ENCODE data around the gene GFAP.

Gene GFAP

GRCh38 chr17:44931376-44931775 is 16.1 kb upstream of the GFAP start:
- DNase-seq (ENCODE audit: low read depth): no peak

- no peak for DNase-seq (ENCODE audit: low read depth)
Observed at GRCh38 chr17:44930667-44931066, 15.4 kb upstream of the GFAP start.

GRCh38 chr17:44928950-44929720 is 13.8 kb upstream of the GFAP start:
- DNase-seq (ENCODE audit: low read depth): no peak

- DNase-seq (ENCODE audit: low read depth): no peak
Observed at GRCh38 chr17:44928136-44928535, 12.8 kb upstream of the GFAP start.

- no peak for DNase-seq (ENCODE audit: low read depth)
Observed at GRCh38 chr17:44927696-44928095, 12.4 kb upstream of the GFAP start.

- no peak for DNase-seq (ENCODE audit: low read depth)
Observed at GRCh38 chr17:44926821-44927525, 11.7 kb upstream of the GFAP start.

- DNase-seq (ENCODE audit: low read depth): no peak
Observed at GRCh38 chr17:44925731-44926697, 10.7 kb upstream of the GFAP start.

- no peak for DNase-seq (ENCODE audit: low read depth)
Observed at GRCh38 chr17:44924107-44924544, 8.8 kb upstream of the GFAP start.

- no peak for DNase-seq (ENCODE audit: low read depth)
Observed at GRCh38 chr17:44922746-44923470, 7.6 kb upstream of the GFAP start.

GRCh38 chr17:44922136-44922535 is 6.8 kb upstream of the GFAP start:
- DNase-seq (ENCODE audit: low read depth): no peak

GRCh38 chr17:44921122-44921882 is 6.0 kb upstream of the GFAP start:
- DNase-seq (ENCODE audit: low read depth): no peak

GRCh38 chr17:44920565-44920940 is 5.3 kb upstream of the GFAP start:
- no peak for DNase-seq (ENCODE audit: low read depth)

GRCh38 chr17:44919885-44920564 is 4.7 kb upstream of the GFAP start:
- no peak for DNase-seq (ENCODE audit: low read depth)

- no peak for DNase-seq (ENCODE audit: low read depth)
Observed at GRCh38 chr17:44919411-44919810, 4.1 kb upstream of the GFAP start.

GRCh38 chr17:44918006-44918405 is 2.7 kb upstream of the GFAP start:
- no peak for DNase-seq (ENCODE audit: low read depth)

- no peak for DNase-seq (ENCODE audit: low read depth)
Observed at GRCh38 chr17:44917456-44917855, 2.2 kb upstream of the GFAP start.

GRCh38 chr17:44916781-44917241 is 1.5 kb upstream of the GFAP start:
- no peak for DNase-seq (ENCODE audit: low read depth)

GRCh38 chr17:44915862-44916780 is 821 bp upstream of the GFAP start:
- no peak for DNase-seq (ENCODE audit: low read depth)

GRCh38 chr17:44914698-44915271 is 515 bp downstream of the GFAP start:
- DNase-seq (ENCODE audit: low read depth): no peak
